GM12878 (cell line): ENCODE data around the gene ARL9. TPM values are rescaled to one million over a fixed set of nuclear protein-coding genes. Genes with fewer than 3 reads are reported as not detected.
A peak's percentile ranks its signal among the peaks of the same experiment; 100 is the strongest.

Source experiments
- ATAC-seq: fragments of 200-7000 bp; cut with Tn5 transposase; 3 replicates; pipeline ENCODE4 v1.9.1; 2020; ENCODE audit warnings: mild to moderate bottlenecking, moderate library complexity
- BruUV-seq: library from RNA; stranded (reverse); fragments of 400-500 nt; replicated peaks from 2 replicates; lab custom pipeline; 2021; lab: Mats Ljungman, UMichigan
- CTCF ChIA-PET: fragments of 300-600 bp; sonication (Branson Sonifier 250); formaldehyde crosslinking; extraction: SDS; loops from one replicate; lab custom pipeline; 2021; ENCODE audit warnings: inconsistent platforms; lab: Yijun Ruan, JAX
- POLR2A ChIA-PET: fragments of 350-600 bp; formaldehyde crosslinking; extraction: SDS; loops from one replicate; lab custom pipeline; 2021; ENCODE audit warnings: inconsistent platforms; lab: Charles Lee
- RAD21 ChIA-PET: fragments of 300-600 bp; sonication (Branson Sonifier 250); formaldehyde crosslinking; loops from one replicate; lab custom pipeline; 2023; ENCODE audit warnings: antibody characterized with exemption; ENCODE audit not compliant: unreplicated experiment; lab: Charles Lee
- SMC1A ChIA-PET: fragments of 300-600 bp; sonication (Branson Sonifier 250); formaldehyde crosslinking; loops from one replicate; lab custom pipeline; 2023; ENCODE audit not compliant: unreplicated experiment, uncharacterized antibody; lab: Charles Lee
- DNase-seq: peaks from one replicate; pipeline ENCODE4 v3.0.0-alpha.2; 2011; ENCODE audit warnings: low read depth, low spot score
- FAIRE-seq: peaks from 3 replicates; lab custom pipeline; 2011; peaks lifted over from hg19 to GRCh38; lab: Jason Lieb, UNC
- H2AFZ ChIP-seq: 2 replicates; pipeline ENCODE4 v1.6.0; 2011; ENCODE audit warnings: low read depth, low read length, control low read depth; ENCODE audit not compliant: control insufficient read depth
- H3K27ac ChIP-seq: 2 replicates; pipeline ENCODE4 v1.5.1; 2011; ENCODE audit warnings: control low read depth; ENCODE audit not compliant: control insufficient read depth, insufficient read depth
- H3K27me3 ChIP-seq, 2 experiments: replicated peaks in 1 of 2; 2 replicates each; pipeline versions ENCODE4 v1.6.0 to v1.6.1; 2011; ENCODE audit warnings: low read length in 1 of 2; ENCODE audit not compliant: control insufficient read depth in 2 of 2, insufficient read depth in 2 of 2
- H3K36me3 ChIP-seq, 2 experiments: 2 replicates each; pipeline ENCODE4 v1.5.1; 2011; ENCODE audit warnings: low read length in 1 of 2; ENCODE audit not compliant: control insufficient read depth in 2 of 2, insufficient read depth in 2 of 2
- H3K4me1 ChIP-seq: 2 replicates; pipeline ENCODE4 v1.6.1; 2011; ENCODE audit warnings: mild to moderate bottlenecking, low read length, moderate library complexity, mixed read lengths; ENCODE audit not compliant: control insufficient read depth, insufficient read depth
- H3K4me2 ChIP-seq: 2 replicates; pipeline ENCODE4 v1.6.0; 2011; ENCODE audit warnings: control low read depth; ENCODE audit not compliant: control insufficient read depth, insufficient read depth
- H3K4me3 ChIP-seq: fragments of 200-600 bp; sonication (generic); 2 replicates; pipeline ENCODE4 v1.5.1; 2016
- H3K79me2 ChIP-seq: 2 replicates; pipeline ENCODE4 v1.6.0; 2011; ENCODE audit warnings: low read length; ENCODE audit not compliant: control insufficient read depth, insufficient read depth
- H3K9ac ChIP-seq: 2 replicates; pipeline ENCODE4 v1.8.0; 2011; ENCODE audit warnings: low read length, control low read depth, mixed read lengths; ENCODE audit not compliant: control insufficient read depth, insufficient read depth
- H3K9me3 ChIP-seq: replicated peaks from 3 replicates; pipeline ENCODE4 v1.5.1; 2011; ENCODE audit warnings: mild to moderate bottlenecking, low read length; ENCODE audit not compliant: control insufficient read depth, insufficient read depth
- H4K20me1 ChIP-seq: 2 replicates; pipeline ENCODE4 v1.6.0; 2011; ENCODE audit not compliant: control insufficient read depth, insufficient read depth
- BCL3 ChIP-seq: IDR thresholded peaks from 2 replicates; pipeline ENCODE4 v1.6.1; 2011; ENCODE audit warnings: borderline replicate concordance, low read depth, mild to moderate bottlenecking, moderate library complexity, low read length; ENCODE audit not compliant: insufficient read depth, poor library complexity, severe bottlenecking
- ETV6 ChIP-seq, 2 experiments: fragments of 450-650 bp in 1 of 2; IDR thresholded peaks in 1 of 2; conservative IDR thresholded peaks in 1 of 2; 2 replicates each; pipeline ENCODE4 v1.6.1; 2014; ENCODE audit warnings: antibody characterized with exemption in 1 of 2, borderline replicate concordance in 1 of 2, low read depth in 1 of 2, mild to moderate bottlenecking in 1 of 2, moderate library complexity in 1 of 2
- HSF1 ChIP-seq: fragments of 150-350 bp; IDR thresholded peaks from 2 replicates; pipeline ENCODE4 v1.6.1; 2014; ENCODE audit warnings: mild to moderate bottlenecking, low read depth, low read length
- NR2C1 ChIP-seq: fragments of 450-650 bp; IDR thresholded peaks from 2 replicates; pipeline ENCODE4 v1.6.1; 2017; ENCODE audit warnings: antibody characterized with exemption, mild to moderate bottlenecking, moderate library complexity
- POLR2A ChIP-seq: IDR thresholded peaks from 2 replicates; pipeline ENCODE4 v1.6.1; 2011; ENCODE audit warnings: low read depth, mild to moderate bottlenecking, low read length
- POLR2AphosphoS5 ChIP-seq: IDR thresholded peaks from 2 replicates; pipeline ENCODE4 v1.6.1; 2011; ENCODE audit warnings: mild to moderate bottlenecking, low read length, inconsistent platforms
- WGBS: methylation state at CpG from one replicate; pipeline ENCODE4 v1.1.6; 2016; ENCODE audit warnings: low lambda C conversion rate; ENCODE audit not compliant: insufficient replicate concordance, insufficient coverage; ENCODE audit errors: missing lambda C conversion rate; 5-methylcytosine and 5-hydroxymethylcytosine counted together
- in situ Hi-C: fragments of 300-500 bp; cut with MboI; formaldehyde crosslinking; loops from 9 replicates; pipeline ENCODE4 v1.14.3; 2018; ENCODE audit warnings: mixed read lengths
- intact Hi-C: fragments of 100-400 bp; cut with micrococcal nuclease; formaldehyde crosslinking; loops from one replicate; pipeline ENCODE4 v1.14.2; 2022; ENCODE audit not compliant: unreplicated experiment
- polyA plus RNA-seq, 11 experiments: library from polyadenylated mRNA; depleted of rRNA in 4 of 11; unstranded in 6 of 11; stranded (reverse) in 5 of 11; fragments of >200 nt; fragmentation: Nextera tagmentation in 4 of 11; fragmentation: Illumina TruSeq in 1 of 11; extraction: Ambion mirVana in 4 of 11; extraction: Trizol in 1 of 11; gene quantifications; 1 replicate in 1 of 11; 2 replicates in 10 of 11; pipeline versions ENCODE4 v1.2.1 to v1.2.3, GENCODE V29; 2011 to 2016; ENCODE audit warnings: inconsistent platforms in 2 of 11, missing spikeins in 2 of 11, low read depth in 1 of 11
- total RNA-seq, 4 experiments: library from RNA; depleted of rRNA in 3 of 4; stranded (reverse); fragments of >200 nt in 3 of 4; fragmentation: Illumina TruSeq in 1 of 4; extraction: Trizol in 1 of 4; gene quantifications; 2 replicates each; pipeline versions ENCODE4 v1.2.1 to v1.2.3, GENCODE V29; 2013 to 2021
- TF ChIP-seq, protein P1 (sequence below): fragments of 450-650 bp; IDR thresholded peaks from 2 replicates; pipeline ENCODE4 v1.6.1; 2016; ENCODE audit warnings: mild to moderate bottlenecking

ARL9 gene
- total and polyA plus RNA-seq, 10 of the 15 experiments (the other 5 are each of a cell fraction or from before 2014, with no cell fraction given), result not detected

- ChIA-PET SMC1A (interaction anchor here (0.9 to 5.3 kb wide), 2 partner anchors 9 to 19 kb away, joined by 3 to 29 read pairs; no protein-coding TSS in a partner anchor), RAD21 (no interaction called here), CTCF (interaction anchor here (0.7 kb wide), 1 partner anchor 39 kb away, joined by 3 read pairs; no protein-coding TSS in a partner anchor), POLR2A (no interaction called here)
- no peak overlapping the region for H2AFZ ChIP-seq
- H3K9ac ChIP-seq, result no peak overlapping the region
- peaks cover 28% of the 10 kb centered on the region for H3K79me2 ChIP-seq
- TF ChIP-seq HSF1 (no peak), POLR2AphosphoS5 (peak; percentile 48)
- no peaks in the 10 kb centered on the region for H3K9me3 ChIP-seq
- no peaks in the 10 kb centered on the region for H4K20me1 ChIP-seq
- H3K4me3 ChIP-seq, result no peak overlapping the region
- no TSS peak for BruUV-seq
- no peak overlapping the region for H3K4me2 ChIP-seq
- ATAC-seq (no peak), DNase-seq (no peak), FAIRE-seq (no peak)
- H3K4me1 ChIP-seq, result peaks cover 7% of the 10 kb centered on the region; the same call in 1 of the 2 replicates
- intact Hi-C loops (no loop called here), in situ Hi-C loops (no loop called here)
- H3K27me3 ChIP-seq, result no peaks in the 10 kb centered on the region
- H3K36me3 ChIP-seq, result peaks cover 3 to 32% of the 10 kb centered on the region in 2 experiments
- no peak overlapping the region for H3K27ac ChIP-seq
These were observed 43.4 kb upstream of the ARL9 start for GRCh38 chr4:56462157-56462556.

- Histone ChIP-seq H4K20me1 (no peaks in the 10 kb centered on the region), H2AFZ (no peak overlapping the region), H3K79me2 (peaks cover 43% of the 10 kb centered on the region), H3K4me1 (peaks cover 7% of the 10 kb centered on the region; the same call in 1 of the 2 replicates), H3K36me3 (peaks cover 3 to 22% of the 10 kb centered on the region in 2 experiments), H3K9me3 (no peaks in the 10 kb centered on the region), H3K27ac (no peak overlapping the region), H3K27me3 (no peaks in the 10 kb centered on the region), H3K4me3 (no peak overlapping the region), H3K9ac (no peak overlapping the region), H3K4me2 (no peak overlapping the region)
- ChIA-PET RAD21 (no interaction called here), CTCF (no interaction called here), SMC1A (no interaction called here), POLR2A (interaction anchor here (1.0 kb wide), 1 partner anchor 26 kb away, joined by 3 read pairs; no protein-coding TSS in a partner anchor)
- BruUV-seq, result no TSS peak
- ATAC-seq, result no peak
- in situ Hi-C loops (no loop called here), intact Hi-C loops (no loop called here)
- FAIRE-seq, result no peak
- TF ChIP-seq POLR2A (0 out of 2 replicates have a peak, but pooled peaks have one; percentile 25), BCL3 (peak; percentile 14), NR2C1 (no peak), ETV6 (conservative IDR thresholded peaks at IDR 0.05 in 1 of 2, IDR thresholded peaks at IDR 0.05 in 1 of 2; ENCODE audit: borderline replicate concordance in 1 of 2, low read depth in 1 of 2) (no peak)
- TF ChIP-seq, protein P1, sequence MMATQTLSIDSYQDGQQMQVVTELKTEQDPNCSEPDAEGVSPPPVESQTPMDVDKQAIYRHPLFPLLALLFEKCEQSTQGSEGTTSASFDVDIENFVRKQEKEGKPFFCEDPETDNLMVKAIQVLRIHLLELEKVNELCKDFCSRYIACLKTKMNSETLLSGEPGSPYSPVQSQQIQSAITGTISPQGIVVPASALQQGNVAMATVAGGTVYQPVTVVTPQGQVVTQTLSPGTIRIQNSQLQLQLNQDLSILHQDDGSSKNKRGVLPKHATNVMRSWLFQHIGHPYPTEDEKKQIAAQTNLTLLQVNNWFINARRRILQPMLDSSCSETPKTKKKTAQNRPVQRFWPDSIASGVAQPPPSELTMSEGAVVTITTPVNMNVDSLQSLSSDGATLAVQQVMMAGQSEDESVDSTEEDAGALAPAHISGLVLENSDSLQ, result no peak
- DNase-seq, result no peak
- 87% methylated on average over 5 of the region's 5 CpGs for WGBS
These were observed 41.9 kb upstream of the ARL9 start for GRCh38 chr4:56463711-56464110.
